Measurements from ENCODE around the gene SPATA25. TPM values are rescaled to one million over a fixed set of nuclear protein-coding genes. Genes with fewer than 3 reads are reported as not detected.
A peak's percentile ranks its signal among the peaks of the same experiment; 100 is the strongest.

SPATA25 gene
- total RNA-seq, 1 donor from 2014 or later, result 2.9 TPM

DNA sequence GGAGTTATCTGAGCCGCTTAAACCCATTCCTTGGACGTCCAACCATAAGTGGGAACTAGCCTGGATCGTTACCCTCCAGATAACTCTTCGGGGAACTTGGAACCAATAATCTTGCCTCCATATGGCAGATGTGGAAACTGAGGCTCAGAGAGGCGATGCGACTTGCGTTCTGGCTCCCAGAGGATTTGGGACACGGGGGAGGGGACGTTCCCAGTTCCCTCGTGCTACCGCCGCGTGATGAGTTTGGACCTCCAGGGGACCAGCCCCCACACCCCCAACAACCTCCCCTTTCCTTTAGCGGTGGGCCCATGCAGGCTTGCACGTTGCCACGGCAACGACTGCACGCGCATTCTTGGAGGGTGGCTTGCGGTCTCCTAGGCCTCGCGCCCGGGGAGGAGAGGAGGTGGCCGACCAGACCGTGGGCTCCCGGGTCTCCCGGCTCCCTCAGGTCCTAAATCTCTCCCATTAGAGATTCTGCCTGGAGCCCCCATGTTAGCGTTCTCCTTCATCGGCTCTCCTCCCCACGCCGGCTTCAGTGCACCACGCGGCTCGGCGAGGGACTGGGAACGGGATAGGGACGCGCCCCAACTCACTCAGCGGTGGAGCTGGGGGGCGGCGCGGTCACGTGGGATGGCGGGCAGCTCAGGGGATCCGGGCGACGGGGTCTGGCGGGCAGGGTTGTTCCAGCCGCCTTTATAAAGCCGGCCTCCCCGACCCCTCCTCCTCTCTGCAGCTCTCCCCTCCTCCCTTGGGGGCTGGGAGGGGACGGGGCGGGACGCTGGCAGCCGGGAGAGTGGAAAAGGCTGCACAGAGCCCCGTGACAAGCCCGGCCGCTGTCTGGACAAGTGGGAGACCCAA is 24.3 kb upstream of the SPATA25 start, which contains the start of gene PLTP:
TSS of gene PLTP (minus strand) at position 670 of the 858 bp plus-strand sequence. CDS start 703 bp downstream, outside the sequence.
- TF ChIP-seq CTCF (IDR thresholded peaks at IDR 0.05), result no peak
- Mint-ChIP-seq H3K4me3 (ENCODE audit: unreplicated experiment) (peak within 1 kb of the TSS; percentile 72), H3K27me3 (ENCODE audit: unreplicated experiment) (no peaks in the 10 kb centered on the region), H3K27ac (ENCODE audit: unreplicated experiment) (peak within 1 kb of the TSS; percentile 92), H3K36me3 (ENCODE audit: unreplicated experiment) (peaks cover 7% of the 10 kb centered on the region), H3K4me1 (ENCODE audit: unreplicated experiment) (peaks cover 22% of the 10 kb centered on the region), H3K9me3 (ENCODE audit: unreplicated experiment) (no peaks in the 10 kb centered on the region)
- peak; percentile 88 for DNase-seq (ENCODE audit: extremely low spot score, unreplicated experiment)

DNA sequence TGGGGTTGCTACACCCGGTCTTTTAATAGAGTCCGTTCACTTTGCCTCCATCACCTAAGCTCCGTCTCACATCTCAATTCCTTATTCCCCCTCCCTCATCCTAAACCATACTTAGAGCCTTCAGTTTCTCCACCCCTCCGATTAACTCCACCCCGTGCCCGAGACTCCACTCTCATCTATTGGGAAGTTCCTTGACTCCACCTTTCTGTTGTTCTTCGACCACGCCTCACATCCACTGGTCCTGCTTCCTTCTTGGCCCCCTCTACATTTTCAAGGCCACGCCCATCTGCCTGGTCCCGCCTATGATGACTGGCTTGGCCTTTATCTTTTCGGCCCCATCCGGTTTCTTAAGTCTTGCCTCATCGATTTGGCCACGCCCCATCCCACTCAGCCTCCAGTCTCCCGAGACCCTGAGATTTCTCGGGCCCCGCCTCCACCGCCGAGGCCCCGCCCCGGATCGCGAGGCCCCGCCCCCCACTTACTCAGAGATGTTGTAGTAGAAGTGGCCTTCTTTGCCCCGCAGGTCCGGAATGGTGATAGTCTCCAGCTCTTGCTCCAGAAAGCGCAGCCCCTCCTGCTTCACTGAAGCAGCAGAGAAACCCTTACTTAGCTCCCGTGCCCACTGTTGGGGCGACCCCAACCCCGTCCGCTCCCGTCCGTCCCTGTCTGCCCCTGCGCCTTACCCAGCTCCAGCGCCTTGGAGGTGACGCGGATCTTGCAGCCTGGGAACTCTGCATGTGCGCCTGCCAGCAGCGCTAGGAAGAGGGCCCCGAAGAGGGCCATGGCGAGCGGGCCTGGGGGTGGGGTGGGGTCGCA is 23.5 kb upstream of the SPATA25 start:
- H3K36me3 Mint-ChIP-seq (ENCODE audit: unreplicated experiment), result peaks cover 7% of the 10 kb centered on the region
- TF ChIP-seq CTCF (IDR thresholded peaks at IDR 0.05), result no peak

DNA sequence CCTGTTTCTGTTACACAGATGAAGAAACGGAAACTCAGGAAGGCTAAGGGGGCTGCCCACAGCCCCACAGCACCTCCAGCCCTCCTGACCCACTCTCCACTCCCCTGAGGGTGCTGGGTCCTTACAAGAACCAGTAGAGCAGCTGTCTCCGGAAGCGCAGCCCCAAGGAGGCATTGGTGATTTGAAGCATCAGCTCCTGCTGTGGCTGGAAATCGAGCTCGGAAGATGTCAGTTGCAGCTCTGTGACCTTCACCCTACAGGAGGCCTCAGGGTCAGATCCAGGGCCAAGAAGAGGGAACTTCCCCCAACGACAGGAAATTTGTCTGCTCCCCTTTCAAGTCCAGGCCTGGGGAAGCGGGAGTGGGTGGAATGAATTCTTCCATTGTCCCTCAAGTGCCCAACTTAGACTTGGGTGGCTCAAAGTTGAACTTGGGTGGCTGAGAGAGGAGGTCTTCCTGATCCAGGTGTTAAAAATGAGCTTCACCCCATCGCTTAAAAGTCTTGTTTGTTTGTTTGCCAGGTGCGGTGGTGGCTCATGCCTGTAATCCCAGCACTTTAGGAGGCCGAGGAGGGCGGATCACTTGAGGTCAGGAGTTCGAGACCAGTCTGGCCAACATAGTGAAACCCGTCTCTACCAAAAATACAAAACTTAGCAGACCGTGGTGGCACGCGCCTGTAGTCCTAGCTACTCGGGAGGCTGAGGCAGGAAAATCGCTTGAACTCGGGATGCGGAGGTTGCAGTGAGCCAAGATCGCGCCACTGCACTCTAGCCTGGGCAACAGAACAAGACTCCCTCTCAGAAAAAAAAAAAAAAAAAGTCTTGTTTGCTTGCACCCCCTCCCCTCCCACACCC is 22.6 kb upstream of the SPATA25 start:
- H3K27me3 Mint-ChIP-seq (ENCODE audit: unreplicated experiment), result no peaks in the 10 kb centered on the region
- H3K27ac Mint-ChIP-seq (ENCODE audit: unreplicated experiment), result peak overlapping the region; percentile 73
- TF ChIP-seq CTCF (IDR thresholded peaks at IDR 0.05), result no peak
- H3K4me3 Mint-ChIP-seq (ENCODE audit: unreplicated experiment), result peak overlapping the region; percentile 72
- H3K9me3 Mint-ChIP-seq (ENCODE audit: unreplicated experiment), result no peaks in the 10 kb centered on the region
- H3K36me3 Mint-ChIP-seq (ENCODE audit: unreplicated experiment), result peaks cover 10% of the 10 kb centered on the region
- no peak for DNase-seq (ENCODE audit: extremely low spot score, unreplicated experiment)
- peaks cover 22% of the 10 kb centered on the region for H3K4me1 Mint-ChIP-seq (ENCODE audit: unreplicated experiment)

More for the DNA sequence above, 23.5 kb upstream of the SPATA25 start:
- Mint-ChIP-seq H3K9me3 (ENCODE audit: unreplicated experiment) (no peaks in the 10 kb centered on the region), H3K27me3 (ENCODE audit: unreplicated experiment) (no peaks in the 10 kb centered on the region), H3K4me1 (ENCODE audit: unreplicated experiment) (peaks cover 22% of the 10 kb centered on the region), H3K4me3 (ENCODE audit: unreplicated experiment) (peak overlapping the region; percentile 72), H3K27ac (ENCODE audit: unreplicated experiment) (peak overlapping the region; percentile 92)
- DNase-seq (ENCODE audit: extremely low spot score, unreplicated experiment), result peak; percentile 98

DNA sequence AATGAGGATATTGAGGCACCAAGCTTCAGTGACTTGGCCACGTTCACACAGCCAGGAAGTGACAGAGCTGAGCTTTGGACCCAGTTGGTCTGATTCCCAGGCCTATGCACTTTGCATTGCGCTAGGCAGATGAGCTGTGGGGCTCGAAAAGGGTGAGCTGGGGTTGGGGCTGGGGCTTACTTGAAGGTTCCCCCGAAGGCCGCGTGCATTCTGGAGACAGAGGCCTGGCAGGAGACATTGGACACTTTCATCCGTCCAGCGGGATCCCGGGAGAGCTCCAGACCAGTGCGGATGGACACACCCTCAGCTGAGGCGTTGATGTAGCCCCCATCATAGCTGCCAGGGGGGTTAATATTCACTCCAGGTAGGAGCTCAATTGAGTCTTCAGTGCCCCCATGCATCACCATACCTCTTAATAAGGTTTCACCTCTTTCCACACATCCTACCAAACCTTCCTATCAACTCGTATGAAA is 21.9 kb upstream of the SPATA25 start:
- Mint-ChIP-seq H3K27me3 (ENCODE audit: unreplicated experiment) (no peaks in the 10 kb centered on the region), H3K4me1 (ENCODE audit: unreplicated experiment) (peaks cover 22% of the 10 kb centered on the region), H3K4me3 (ENCODE audit: unreplicated experiment) (no peak overlapping the region), H3K9me3 (ENCODE audit: unreplicated experiment) (no peaks in the 10 kb centered on the region), H3K27ac (ENCODE audit: unreplicated experiment) (peak overlapping the region; percentile 67), H3K36me3 (ENCODE audit: unreplicated experiment) (peaks cover 17% of the 10 kb centered on the region)
- DNase-seq (ENCODE audit: extremely low spot score, unreplicated experiment), result no peak
- no peak for TF ChIP-seq CTCF (IDR thresholded peaks at IDR 0.05)

Data from osteocyte (in vitro differentiated cells).